ENCODE data around the gene CERS6. TPM values are rescaled to one million over a fixed set of nuclear protein-coding genes. Genes with fewer than 3 reads are reported as not detected.

The CERS6 gene
- total and polyA plus RNA-seq, 2 experiments from 2014 or later: 7.4 to 35.0 TPM

DNA sequence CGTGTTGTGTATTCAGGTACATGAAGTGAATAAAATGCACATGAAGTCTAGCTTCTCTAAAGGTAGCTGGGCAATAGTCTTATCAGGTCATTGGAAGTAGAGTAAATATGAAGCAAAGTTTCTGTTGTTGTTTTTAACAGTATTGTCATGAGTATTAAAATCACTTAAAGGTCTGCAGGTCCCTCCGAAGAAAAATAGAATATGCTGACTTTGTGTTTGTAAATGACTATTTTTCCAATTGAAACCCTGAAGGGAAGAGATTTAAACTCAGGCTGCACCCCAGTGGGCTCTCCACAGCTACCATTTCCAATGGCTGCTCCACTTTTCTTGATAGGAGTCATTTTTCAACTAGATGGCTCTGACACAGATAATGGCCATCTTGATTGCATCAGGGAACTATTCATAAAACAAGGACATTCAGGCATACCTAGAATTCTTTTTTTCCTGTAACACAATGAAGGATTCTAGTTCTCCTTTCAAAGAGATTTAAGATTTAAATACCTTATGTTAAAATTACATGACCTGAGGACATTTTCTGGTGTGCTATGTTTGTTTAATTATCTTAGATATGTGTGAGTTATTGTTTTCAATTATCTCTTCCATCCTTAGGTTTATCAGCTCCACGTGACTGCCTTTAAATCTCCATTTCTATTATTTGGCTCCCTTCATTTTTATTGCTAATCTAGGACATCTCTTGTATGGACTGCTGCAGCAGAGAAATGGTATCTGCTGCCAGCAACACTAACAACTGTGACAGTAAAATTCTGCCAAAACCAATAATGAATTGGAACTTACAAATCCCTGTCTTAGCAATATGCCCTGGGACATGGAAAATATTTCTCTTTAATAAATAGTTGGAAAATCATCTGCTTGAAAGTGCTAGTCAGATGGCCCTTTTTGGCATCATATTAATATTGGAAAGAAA is 197.2 kb downstream of the CERS6 start (continued):
- TF ChIP-seq, protein P1, sequence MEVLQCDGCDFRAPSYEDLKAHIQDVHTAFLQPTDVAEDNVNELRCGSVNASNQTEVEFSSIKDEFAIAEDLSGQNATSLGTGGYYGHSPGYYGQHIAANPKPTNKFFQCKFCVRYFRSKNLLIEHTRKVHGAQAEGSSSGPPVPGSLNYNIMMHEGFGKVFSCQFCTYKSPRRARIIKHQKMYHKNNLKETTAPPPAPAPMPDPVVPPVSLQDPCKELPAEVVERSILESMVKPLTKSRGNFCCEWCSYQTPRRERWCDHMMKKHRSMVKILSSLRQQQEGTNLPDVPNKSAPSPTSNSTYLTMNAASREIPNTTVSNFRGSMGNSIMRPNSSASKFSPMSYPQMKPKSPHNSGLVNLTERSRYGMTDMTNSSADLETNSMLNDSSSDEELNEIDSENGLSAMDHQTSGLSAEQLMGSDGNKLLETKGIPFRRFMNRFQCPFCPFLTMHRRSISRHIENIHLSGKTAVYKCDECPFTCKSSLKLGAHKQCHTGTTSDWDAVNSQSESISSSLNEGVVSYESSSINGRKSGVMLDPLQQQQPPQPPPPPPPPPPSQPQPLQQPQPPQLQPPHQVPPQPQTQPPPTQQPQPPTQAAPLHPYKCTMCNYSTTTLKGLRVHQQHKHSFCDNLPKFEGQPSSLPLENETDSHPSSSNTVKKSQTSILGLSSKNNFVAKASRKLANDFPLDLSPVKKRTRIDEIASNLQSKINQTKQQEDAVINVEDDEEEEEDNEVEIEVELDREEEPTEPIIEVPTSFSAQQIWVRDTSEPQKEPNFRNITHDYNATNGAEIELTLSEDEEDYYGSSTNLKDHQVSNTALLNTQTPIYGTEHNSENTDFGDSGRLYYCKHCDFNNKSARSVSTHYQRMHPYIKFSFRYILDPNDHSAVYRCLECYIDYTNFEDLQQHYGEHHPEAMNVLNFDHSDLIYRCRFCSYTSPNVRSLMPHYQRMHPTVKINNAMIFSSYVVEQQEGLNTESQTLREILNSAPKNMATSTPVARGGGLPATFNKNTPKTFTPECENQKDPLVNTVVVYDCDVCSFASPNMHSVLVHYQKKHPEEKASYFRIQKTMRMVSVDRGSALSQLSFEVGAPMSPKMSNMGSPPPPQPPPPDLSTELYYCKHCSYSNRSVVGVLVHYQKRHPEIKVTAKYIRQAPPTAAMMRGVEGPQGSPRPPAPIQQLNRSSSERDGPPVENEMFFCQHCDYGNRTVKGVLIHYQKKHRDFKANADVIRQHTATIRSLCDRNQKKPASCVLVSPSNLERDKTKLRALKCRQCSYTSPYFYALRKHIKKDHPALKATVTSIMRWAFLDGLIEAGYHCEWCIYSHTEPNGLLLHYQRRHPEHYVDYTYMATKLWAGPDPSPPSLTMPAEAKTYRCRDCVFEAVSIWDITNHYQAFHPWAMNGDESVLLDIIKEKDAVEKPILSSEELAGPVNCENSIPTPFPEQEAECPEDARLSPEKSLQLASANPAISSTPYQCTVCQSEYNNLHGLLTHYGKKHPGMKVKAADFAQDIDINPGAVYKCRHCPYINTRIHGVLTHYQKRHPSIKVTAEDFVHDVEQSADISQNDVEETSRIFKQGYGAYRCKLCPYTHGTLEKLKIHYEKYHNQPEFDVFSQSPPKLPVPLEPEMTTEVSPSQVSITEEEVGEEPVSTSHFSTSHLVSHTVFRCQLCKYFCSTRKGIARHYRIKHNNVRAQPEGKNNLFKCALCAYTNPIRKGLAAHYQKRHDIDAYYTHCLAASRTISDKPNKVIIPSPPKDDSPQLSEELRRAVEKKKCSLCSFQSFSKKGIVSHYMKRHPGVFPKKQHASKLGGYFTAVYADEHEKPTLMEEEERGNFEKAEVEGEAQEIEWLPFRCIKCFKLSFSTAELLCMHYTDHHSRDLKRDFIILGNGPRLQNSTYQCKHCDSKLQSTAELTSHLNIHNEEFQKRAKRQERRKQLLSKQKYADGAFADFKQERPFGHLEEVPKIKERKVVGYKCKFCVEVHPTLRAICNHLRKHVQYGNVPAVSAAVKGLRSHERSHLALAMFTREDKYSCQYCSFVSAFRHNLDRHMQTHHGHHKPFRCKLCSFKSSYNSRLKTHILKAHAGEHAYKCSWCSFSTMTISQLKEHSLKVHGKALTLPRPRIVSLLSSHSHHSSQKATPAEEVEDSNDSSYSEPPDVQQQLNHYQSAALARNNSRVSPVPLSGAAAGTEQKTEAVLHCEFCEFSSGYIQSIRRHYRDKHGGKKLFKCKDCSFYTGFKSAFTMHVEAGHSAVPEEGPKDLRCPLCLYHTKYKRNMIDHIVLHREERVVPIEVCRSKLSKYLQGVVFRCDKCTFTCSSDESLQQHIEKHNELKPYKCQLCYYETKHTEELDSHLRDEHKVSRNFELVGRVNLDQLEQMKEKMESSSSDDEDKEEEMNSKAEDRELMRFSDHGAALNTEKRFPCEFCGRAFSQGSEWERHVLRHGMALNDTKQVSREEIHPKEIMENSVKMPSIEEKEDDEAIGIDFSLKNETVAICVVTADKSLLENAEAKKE (CRISPR knock-in tag; IDR thresholded peaks at IDR 0.05): no peak
- no peak for TF ChIP-seq JUNB (IDR thresholded peaks at IDR 0.05; ENCODE audit: unreplicated experiment)
- no peak for TF ChIP-seq EZH2 (IDR thresholded peaks at IDR 0.05; ENCODE audit: low read depth, unreplicated experiment)
- TF ChIP-seq, protein P2, sequence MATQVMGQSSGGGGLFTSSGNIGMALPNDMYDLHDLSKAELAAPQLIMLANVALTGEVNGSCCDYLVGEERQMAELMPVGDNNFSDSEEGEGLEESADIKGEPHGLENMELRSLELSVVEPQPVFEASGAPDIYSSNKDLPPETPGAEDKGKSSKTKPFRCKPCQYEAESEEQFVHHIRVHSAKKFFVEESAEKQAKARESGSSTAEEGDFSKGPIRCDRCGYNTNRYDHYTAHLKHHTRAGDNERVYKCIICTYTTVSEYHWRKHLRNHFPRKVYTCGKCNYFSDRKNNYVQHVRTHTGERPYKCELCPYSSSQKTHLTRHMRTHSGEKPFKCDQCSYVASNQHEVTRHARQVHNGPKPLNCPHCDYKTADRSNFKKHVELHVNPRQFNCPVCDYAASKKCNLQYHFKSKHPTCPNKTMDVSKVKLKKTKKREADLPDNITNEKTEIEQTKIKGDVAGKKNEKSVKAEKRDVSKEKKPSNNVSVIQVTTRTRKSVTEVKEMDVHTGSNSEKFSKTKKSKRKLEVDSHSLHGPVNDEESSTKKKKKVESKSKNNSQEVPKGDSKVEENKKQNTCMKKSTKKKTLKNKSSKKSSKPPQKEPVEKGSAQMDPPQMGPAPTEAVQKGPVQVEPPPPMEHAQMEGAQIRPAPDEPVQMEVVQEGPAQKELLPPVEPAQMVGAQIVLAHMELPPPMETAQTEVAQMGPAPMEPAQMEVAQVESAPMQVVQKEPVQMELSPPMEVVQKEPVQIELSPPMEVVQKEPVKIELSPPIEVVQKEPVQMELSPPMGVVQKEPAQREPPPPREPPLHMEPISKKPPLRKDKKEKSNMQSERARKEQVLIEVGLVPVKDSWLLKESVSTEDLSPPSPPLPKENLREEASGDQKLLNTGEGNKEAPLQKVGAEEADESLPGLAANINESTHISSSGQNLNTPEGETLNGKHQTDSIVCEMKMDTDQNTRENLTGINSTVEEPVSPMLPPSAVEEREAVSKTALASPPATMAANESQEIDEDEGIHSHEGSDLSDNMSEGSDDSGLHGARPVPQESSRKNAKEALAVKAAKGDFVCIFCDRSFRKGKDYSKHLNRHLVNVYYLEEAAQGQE (IDR thresholded peaks at IDR 0.05; ENCODE audit: unreplicated experiment): no peak
- TF ChIP-seq, protein P3, sequence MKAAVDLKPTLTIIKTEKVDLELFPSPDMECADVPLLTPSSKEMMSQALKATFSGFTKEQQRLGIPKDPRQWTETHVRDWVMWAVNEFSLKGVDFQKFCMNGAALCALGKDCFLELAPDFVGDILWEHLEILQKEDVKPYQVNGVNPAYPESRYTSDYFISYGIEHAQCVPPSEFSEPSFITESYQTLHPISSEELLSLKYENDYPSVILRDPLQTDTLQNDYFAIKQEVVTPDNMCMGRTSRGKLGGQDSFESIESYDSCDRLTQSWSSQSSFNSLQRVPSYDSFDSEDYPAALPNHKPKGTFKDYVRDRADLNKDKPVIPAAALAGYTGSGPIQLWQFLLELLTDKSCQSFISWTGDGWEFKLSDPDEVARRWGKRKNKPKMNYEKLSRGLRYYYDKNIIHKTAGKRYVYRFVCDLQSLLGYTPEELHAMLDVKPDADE (IDR thresholded peaks at IDR 0.05): no peak
- no peak for TF ChIP-seq POLR2AphosphoS5 (IDR thresholded peaks at IDR 0.05; ENCODE audit: low read depth)
- no peak for TF ChIP-seq NANOG (IDR thresholded peaks at IDR 0.05; ENCODE audit: borderline replicate concordance)
- no peak for TF ChIP-seq ZNF331 (CRISPR knock-in tag; IDR thresholded peaks at IDR 0.05; ENCODE audit: low read depth)
